ENCODE results near the gene DIO1.

DIO1 gene

DNA sequence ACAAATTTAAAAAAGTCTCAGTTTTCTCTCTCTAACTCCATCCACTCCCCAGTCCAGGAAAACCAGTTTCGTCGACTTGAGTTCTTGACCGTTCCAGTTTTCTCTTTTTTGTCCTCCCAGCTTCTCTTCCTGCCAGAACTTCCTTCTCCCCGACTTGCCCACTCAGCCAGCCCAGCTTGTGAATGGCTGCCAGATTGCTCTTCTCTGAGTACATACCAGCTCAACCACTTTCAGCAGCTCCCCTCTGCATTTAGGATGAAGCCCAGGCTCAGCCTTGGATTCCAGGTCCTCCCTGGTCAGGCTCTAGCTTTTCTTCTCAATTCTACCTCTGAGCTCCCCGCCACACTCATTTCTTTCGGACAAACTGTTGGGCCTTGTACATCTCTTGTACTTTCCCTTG lies 1.4 kb downstream of the DIO1 start:
- no peak for DNase-seq

DNA sequence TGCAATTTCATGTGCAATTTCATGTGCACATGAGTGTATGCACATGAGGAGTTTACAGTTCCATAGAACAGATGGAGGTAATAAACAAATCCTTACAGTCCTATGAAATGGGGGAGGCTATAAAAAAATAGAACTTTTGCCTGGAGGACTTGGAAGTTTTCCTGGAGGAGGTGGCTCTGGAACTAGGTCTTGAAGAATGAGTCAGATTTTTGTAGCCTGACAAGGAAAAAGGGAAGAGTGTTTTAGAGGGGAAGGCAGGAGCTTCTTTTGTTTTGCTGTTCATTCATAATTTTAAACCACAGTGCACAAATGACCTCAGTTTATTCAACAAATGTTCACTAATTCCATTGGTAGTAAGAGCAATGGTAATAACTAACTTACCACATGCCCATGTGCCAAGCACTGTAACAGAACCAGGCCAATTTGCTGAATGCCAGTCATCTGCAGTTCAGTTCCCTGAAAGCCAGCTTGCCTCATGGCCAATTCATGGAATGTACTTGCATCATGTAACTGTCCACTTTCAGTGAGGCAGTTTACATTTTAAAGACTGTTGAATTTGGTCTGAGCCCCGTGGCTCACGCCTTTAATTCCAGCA lies 2.7 kb downstream of the DIO1 start:
- DNase-seq = no peak

DNA sequence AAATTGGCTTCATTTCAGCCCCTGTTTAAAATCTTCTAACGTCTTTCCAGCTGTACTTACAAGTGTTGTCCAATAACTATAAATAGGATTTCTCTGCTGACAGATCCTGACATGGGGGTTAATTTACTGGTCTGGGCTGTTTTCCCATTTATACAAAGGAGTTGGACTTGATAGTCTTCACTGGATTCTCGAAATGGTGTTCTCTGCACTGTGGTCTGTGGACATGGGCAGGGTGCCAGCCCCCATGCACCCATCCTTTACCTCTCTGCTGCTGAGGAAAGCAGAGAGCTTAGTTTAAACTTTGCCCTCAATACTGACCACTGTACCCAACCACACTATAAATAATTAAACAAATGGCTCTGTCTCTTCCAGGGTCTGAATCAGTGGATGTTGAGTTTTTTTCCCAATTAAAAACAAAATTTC lies 5.2 kb downstream of the DIO1 start:
- no peak for DNase-seq

DNA sequence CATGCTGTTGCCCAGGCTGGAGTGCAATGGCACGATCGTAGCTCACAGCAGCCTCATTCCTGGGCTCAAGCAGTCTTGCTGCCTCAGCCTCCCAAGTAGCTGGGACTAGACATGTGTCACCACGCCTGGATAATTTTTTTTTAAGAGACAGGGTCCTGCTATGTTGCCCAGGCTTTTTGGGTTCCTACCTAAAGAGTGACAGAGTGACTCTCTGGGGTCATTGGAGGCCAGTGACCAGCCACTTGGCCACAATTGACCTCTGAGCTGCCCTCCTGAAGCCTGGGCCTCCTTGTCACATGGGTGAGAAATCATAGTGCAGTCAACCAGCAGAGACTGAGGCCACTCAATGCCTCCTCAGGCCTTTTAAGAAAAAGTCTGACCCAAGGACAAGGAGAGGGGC lies 5.7 kb downstream of the DIO1 start:
- no peak for DNase-seq

DNA sequence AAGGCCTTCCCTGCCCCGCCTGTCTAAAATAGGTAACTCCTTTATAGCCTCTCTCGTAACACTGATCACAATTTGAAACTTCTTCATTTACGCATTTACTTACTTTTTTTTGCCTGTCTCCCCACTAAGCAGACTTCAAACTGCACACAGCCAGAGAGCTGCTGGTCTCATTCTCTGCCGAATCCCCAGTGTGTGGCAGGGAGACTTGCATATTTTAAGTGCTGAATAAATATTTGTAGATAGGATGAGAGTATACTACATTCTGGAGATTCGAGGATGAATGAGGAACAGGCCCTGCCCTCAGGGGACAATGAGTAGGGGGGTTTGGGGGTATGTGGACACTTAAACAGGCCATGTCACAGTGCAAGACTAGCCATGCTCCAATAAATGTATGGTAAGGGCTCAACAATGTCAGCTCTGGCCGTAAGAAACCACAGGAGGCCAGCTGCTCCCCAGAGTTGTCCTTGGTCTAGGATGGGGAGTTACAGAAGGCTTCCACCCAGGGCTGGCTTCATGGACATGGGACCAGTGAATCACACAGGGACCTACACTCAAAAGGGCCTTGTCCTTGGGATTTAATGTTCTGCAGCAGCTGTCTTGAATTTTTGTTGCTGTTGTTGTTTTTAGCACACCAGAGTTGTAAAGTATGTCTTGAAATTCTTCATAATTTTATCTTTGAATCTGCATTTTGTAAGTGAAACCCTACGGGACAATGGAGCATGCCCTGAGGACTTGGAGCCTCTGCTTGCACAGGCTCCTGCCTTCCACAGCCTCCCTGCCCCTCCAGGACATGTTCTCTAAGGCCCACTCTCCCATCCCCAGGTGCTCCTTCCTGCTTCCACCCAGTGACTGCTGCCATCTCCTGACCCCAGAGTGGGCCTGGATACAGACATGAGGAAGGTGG lies 8.5 kb downstream of the DIO1 start:
- no peak for DNase-seq

DNA sequence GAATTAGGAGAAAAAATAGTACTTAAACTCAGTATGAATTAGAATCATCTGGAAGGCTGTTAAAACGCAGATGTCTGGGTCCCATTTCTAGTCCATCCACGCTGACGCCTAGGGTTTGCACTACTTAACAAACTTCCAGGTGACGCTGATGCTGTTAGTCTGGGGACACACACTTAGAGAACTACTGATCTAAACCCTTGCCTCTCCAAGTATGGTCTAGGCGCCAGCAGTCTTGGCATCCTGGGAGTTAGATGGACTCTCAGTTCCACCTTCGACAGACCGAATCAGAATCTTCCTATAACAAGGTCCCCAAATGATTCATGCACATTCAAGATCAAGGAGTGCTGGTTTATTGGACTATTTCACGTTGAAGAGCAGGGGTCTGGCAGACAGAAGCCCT lies 11.5 kb downstream of the DIO1 start:
- no peak for DNase-seq

DNA sequence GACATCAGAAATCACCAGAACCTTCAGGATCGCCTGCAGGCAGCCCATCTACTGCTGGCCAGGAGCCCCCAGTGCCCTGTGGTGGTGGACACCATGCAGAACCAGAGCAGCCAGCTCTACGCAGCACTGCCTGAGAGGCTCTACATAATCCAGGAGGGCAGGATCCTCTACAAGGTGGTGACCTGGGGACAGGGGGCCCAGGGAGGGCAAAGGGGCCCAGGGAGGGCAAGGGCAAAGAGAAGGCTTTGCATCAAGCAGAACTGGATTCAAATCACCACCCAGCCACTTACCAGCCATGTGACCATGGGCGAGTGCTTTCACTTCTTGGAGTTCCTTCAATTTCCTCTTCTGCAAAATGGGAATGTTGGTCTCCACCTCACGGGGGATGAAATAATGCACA lies 12.1 kb downstream of the DIO1 start:
- DNase-seq = no peak

DNA sequence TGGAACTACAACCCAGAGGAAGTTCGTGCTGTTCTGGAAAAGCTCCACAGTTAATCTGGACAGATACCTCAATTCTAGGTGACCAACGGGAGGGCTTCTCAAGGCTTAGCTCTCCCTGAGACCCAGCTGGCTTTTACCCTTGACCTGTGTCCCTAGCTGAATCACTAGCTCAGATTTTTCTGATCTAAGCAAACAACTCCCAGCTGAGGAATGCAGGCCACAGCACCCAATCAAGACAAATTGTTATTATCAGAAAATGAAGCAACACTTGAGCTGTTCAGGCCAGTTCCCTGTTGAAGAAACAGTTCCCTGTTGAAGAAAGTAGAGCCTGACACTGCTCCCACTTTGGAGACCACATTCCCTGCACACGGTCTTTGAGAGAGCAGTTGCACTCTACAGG lies 16.0 kb downstream of the DIO1 start:
- DNase-seq = no peak

DNA sequence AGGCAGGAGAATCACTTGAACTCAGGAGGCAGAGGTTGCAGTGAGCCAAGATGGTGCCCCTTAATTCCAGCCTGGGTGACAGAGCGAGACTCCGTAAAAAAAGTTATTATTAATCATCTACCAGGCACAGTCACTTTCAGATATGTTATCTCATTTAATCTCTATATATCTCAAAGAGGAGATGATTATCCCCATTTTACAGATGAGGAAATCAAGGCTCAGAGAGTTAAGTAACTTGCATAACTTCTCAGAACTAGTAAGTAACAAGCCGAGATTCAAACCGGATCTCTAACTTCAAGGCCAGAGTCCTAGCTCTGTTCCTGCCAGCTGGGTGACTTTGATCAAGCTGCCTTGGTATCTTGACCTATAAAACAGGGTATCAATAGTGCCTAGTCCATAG lies 17.5 kb downstream of the DIO1 start:
- no peak for DNase-seq

DNA sequence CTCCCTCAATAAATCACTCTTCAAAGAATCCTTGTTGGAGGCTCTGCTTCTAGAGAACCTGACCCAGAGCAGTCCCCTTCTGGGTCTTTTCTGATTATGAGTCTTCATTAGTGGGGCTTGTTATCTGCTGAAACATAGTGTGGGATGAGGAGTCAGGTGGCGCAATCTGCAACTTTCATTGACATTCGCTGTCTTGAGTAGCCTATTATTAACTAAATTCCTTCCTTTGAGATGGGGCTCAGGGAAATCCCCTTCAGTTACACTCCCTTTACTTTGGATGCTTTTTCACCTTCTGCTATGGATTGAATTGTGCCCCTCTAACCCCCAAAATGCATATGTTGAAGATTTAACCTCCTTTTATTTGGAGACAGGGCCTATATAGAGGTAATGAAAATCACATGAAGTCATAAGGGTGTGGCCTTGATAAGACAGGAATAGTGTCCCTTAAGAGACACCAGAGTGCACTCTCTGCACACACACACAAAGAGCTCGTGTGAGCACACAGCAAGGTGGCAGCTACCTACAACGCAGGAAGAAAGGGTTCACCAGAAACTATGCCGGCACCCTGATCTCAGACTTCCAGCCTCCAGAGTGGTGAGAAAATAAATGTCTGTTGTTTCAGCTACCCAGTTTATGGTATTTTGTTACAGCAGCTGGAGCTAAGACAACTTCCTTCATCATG lies 19.5 kb downstream of the DIO1 start:
- no peak for DNase-seq

DNA sequence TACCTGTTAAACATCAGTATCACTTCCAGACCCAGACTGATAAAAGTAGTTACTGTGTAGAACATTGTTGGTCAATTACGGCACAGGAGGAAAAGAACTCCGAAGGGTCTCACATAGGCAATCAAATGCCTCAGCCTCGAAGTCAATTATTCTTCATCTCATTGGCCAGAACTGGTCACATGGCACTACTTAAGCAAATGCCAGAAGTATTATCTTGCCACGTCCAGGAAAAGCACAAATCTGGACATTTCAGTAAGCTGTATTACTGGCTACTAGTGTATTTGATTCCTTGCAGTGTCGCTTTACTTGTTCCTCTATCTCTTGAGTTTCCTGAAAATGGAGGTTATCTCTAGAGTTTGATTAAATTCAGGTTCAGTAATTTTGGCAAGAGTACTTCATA lies 24.4 kb downstream of the DIO1 start:
- DNase-seq = no peak

DNA sequence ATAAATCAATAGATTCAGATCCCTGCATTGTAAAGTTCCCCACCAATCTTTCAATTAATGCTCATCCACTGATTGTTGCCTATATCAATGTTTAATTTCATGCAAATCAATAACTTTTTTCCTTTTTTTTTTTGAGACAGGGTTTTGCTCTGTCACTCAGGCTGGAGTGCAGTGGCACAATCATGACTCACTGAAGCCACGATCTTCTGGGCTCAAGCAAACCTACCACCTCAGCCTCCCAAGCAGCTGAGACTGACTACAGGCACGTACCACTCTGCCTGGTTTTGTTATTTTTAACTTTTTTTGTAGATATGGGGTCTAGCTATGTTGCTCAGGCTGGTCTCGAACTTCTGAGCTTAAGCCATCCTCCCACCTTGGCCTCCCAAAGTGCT lies 25.7 kb downstream of the DIO1 start:
- DNase-seq = peak; percentile 46

DNA sequence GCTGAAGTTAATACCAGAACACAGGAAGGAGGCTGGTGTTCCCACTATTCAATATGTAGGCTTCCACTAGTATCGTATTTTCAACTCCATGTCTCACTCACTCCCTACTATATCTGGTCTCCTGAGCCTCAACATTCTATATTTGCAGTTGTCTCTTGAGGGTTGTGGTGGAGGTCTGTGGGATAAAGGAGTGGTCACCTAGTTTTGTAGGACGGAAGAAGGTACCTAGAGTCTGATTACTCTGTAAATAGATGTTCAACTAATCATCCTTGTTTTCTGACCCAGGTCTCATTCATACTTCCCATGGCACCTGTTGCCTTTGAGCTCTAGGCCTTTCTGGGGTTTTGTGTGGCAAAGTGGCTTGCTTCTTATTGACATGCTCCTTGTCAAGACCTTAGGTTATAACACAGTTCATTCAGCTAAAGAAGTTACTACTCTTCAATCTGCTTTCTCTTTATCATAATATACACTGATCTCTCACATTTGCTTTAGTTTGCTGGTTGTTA lies 33.4 kb downstream of the DIO1 start:
- no peak for DNase-seq

DNA sequence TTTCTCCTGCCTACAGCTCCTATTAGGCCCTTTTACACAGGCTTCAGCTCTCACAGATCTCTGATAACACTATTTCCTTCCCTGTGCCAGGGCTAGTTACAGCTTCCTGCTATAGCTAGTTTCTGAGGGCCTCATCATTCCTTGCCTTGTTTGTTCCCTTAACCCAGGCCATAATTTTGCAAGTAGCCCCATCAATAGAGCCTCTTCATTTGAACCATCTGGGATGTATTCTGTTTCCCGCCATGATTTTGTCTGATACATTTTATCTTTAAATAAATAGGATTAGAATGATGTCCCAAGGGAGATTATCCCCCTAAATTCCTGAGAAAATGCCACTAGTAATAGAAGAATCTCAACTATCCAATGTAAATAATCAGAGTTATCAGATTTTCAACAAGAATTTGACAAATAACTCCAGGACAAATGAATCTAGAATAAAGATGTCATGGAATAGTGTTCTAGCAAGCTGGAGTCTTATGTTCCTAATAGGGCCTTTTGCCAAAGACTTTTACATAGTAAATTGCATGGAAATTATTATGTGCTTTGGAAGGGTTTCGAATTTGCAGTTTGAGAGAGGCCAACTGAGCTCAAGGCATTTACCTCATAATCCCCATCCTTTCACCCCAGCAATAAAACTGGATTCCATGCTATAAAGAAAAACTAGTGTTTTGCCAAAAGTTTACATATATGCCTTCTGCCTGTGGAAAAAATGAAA lies 35.4 kb downstream of the DIO1 start:
- no peak for DNase-seq

DNA sequence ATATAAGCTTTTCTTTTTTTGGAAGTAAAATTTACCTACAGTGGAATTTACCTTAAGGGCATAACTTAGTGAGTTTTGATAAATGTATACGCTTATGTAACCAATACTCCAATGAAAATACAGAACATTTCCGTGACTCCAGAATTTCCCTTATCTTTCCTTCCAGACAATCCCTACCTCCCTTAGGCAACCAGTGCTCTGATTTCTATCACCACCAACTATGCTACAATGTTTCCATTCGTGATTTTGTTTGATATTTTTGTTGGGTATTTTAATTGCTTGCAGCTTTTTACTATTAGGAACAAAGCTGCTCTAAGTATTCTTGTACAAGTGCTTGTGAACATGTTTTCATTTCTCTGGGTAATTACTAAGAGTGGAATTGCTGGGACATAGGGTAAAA lies 36.9 kb downstream of the DIO1 start:
- DNase-seq = no peak

DNA sequence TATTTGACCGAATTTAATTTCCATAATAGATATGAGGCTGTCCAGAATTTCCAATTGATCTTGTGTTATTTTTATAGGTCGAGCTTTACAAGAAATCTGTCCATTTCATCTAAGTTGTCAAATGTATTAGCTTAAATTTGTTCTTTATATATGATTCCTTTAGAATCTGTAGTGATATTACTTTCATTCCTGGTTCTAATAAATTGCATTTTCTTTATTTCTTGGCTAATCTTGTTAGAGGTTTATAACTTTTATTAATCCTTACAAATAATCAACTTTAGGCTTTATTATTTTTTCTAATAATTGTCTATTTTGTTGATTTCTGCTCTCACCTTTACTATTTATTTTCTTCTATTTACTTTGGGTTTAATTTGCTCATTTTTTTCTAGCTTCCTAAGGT lies 37.5 kb downstream of the DIO1 start:
- DNase-seq = no peak

DNA sequence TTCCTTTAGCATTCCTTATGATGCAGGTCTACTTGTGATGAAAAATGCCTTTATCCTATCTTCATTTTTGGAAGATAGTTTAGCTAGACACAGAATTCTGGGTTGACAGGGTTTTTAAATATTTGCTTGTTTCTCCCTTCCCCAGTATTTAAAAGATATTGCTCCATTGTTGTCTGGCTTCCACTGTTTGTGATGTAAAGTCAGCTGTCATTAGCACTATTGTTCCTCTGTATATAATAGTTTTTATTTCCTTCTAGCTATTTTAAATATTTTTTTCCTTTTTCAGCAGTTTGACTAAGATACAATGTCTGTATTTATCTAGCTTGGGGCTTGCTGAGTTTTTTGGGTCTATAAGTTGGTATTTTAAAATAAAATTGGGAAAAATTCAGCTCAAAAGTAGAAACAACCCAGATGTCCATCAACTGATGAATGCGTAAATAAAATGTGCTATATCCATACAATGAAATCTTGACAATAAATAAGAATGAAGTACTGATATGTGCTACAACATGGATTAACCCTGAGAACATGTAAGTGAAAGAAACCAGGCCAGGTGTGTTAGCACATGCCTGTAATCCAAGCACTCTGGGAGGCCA lies 40.3 kb downstream of the DIO1 start:
- DNase-seq = no peak

DNA sequence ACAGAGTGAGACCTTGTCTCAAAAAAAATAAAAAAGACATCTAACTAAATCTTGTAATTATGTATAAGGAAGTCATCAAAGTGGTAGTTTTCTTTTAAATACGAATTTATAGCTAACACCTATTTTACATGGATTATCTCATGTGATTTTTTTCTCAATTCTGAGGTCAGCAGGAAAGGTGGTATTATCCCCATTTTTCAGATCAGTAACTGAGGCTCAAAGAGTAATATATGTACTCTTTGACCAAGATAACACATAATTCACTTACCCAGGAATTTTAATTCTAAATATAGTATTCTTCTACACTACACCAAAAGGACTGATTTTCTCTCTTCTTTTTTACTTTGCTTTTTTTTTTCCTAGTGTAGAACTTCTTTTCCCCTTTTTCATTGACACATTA lies 42.4 kb downstream of the DIO1 start:
- no peak for DNase-seq

DNA sequence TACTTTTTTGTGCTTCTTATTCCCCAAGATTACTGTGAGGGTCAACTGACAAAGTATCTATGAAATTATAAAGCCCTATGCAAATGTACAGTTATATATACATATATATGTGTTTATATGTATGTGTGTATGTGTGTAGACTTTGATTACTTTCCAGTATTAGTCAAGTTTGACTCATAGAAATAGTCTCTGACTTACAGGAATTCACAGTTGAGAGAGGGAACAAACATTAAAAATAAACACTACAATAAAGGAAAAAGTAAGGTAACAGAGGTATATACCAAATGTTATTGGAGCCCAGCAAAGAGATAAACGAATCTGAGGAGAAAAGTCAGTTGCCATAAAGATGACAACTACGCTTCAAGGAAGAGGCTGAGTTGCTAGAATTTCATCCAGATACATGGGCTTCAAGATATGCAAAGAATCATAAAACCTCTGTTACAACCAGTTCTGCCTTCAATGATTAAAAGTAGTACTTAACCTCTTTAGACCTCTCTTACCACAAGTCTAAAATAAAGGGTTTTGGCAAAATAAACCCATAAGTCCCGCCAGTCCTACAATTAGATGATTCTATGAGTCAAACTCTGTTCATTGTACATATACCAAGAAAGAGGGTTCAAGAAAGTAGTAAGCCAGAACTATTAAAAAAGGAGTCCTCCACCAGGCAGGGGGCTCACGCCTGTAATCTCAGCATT lies 44.3 kb downstream of the DIO1 start:
- DNase-seq = no peak

DNA sequence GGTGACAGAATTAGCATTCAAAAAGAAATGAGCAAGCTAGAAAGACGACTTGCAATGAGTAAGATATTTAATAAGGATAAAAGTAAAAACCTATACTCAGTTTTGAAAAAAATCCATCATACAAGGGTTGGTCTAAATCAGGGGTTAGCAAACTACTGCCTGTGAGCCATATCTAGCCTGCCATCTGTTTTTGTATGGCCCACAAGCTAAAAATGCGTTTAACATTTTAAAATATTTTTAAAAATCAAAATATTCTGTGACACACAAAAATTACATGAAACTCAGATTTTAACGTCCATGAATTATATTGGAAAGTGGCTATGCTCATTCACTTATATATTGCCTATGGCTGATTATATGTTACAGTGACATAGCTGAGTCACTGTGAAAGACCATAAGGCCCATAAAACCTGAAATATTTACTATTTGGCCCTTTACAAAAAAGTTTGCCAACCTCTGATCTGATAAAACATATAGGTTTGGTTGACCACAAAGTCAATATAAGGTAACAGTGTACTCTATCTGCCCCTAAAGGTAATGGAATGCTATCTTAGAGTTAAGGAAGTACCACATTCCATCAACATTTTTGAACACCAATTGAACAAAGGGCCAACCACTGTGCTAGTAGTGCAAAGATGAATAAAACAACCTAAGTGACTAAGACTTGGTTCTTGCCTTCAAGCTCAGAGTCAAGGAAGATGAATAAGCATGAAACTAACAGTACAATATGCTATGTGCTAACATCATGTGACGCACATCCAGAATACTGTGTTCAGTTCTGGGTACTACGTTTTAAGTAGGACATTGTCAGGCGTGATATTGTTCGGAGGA lies 48.4 kb downstream of the DIO1 start:
- DNase-seq = no peak

DNA sequence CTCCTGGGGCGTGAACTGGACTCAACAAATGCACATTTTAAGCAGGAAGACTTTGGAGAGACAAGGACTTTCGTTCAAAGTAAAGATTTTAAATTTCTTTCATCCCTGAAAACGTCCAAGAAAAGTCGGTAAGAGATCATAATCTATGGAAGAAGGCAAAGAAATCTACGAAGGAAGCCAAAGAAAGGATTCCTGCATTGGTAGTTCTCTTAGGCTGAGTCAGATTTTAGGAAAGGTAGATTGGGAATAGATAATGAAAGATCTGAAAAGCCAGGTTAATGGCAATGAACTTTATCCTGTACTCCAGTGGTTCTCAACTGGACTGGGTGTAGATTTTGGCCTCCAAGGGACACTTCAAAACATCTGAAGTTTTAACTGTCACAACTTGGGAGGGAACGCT lies 49.1 kb downstream of the DIO1 start:
- DNase-seq = no peak

All from activated CD4-positive, alpha-beta T cell treated with anti-CD3 and anti-CD28 coated beads for 48 hours (primary cell).